HG03469 (cell line): Measurements from ENCODE around the gene GLCCI1.
"Not testable (repeated sequence)": the region's sequence is repeated elsewhere in the genome, so short reads cannot be mapped to it uniquely, and the experiment has no call there.

Experiments
- ATAC-seq: cut with Tn5 transposase; IDR thresholded peaks from one replicate; pipeline ENCODE4 v1.9.1; 2021; ENCODE audit warnings: mild to moderate bottlenecking, moderate library complexity, moderate number of reproducible peaks; ENCODE audit not compliant: unreplicated experiment

The GLCCI1 gene

DNA sequence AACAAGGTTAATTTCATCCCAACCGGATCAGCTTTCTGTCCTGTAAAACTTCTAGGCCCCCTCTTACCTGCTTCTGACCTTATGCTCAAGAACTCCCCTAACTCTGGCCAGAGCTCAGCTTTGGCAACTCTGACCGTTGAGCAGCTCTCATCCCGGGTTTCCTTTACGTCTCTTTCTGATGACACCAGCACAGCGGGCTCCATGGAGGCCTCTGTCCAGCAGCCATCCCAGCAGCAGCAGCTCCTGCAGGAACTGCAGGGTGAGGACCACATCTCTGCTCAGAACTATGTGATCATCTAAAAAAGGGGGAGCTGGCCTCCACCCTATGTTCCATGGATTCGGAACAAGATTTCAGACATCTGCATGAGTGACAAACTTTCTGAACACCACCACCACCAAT is 117.6 kb downstream of the GLCCI1 start:
- ATAC-seq: no peak

DNA sequence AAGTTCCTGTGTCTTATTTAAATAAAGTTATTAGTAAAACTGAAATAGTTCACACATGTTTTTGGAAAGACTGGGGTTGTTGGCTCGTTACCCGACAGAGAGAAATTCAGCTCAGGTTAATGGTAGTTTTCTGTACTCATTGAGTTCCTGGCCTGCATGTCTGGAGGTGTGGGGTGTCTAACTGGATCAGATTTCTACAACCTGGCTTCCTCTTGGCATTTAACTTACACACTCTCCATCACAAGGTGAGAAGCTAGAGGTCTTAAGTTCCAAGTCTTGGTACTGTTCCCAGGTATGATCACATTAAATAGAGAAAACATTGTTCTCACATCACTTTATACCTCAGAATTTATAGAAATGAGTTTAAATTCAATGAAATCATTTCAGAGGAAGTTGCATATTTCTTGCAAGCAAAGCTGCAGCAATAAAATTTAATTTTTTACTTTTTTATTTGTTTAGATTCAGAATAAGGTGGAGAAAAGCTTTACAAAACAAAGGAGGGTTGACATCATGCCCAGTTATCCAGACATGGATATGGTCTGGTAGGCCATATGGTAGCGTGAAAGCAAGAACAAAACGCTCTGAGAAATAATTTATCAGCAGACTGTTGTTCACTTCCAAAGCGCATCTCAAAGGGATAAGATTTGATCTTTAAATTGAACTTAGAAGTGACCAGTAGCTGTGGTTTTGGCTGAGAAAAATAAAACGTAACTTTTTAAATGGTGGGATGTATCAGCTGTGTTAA is 120.6 kb downstream of the GLCCI1 start:
- ATAC-seq: no peak

DNA sequence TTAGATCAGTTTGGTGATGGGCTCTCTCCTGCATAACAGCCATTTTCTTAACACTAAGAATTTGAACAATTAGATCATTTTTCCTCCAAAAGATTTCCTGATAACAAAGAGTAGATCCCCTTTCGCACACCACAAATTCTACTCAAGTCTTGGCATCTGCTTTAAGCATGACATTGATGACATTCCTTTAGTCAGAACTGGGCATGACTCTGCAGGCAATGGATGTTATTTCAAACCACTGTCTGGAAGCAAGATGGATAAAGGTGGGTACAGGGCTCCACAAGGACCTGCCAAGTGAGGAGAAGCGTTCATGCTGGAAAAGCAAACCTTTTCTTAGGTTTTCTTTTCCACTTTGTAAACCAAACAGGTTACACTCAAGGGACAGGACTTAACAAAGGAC is 123.5 kb downstream of the GLCCI1 start:
- no peak for ATAC-seq

DNA sequence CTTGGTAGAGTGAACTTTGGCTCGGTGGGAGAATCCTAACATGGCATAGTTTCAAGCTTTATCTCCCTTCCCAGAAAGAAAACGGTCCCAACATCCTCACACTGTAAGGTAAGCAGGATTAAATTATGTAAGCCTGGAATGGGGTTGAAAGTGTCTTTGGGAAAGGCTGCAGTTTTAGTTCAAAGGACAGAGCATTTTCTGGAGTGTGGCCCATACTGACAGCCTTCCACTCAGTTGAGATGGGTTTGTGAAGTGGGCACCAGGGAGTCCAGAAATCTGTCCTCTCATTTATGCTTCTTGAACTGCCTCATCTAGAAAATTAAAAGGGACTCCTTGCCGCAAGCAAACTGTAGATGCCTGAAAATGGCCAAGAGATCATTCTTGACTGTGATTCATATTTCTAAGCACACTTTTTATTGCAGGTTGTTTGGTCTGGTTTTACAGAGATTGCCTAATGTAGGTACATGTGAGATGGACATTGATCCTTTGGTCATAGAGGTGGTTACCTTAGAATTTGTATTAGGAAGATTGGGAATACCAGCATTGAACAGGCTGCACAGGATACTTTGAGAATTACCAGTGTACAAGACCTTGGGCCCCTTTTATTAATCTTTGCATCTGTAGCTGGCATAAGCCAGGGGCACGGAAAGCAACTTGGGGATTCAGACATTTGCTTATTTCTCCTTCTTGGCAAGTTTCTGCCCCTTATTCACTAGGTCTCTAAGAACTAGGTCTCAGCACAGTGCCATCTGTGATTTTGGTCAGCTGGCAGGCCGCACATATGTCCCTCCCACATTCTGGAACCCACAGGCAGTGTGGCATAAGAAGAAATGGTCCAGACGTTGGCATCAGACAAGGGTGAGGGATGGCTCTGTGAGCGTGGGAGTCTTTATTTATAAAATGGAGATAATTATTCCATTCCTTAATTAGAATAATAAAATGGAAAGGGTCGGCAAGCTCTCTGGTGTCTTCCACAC is 125.9 kb downstream of the GLCCI1 start:
- no peak for ATAC-seq

DNA sequence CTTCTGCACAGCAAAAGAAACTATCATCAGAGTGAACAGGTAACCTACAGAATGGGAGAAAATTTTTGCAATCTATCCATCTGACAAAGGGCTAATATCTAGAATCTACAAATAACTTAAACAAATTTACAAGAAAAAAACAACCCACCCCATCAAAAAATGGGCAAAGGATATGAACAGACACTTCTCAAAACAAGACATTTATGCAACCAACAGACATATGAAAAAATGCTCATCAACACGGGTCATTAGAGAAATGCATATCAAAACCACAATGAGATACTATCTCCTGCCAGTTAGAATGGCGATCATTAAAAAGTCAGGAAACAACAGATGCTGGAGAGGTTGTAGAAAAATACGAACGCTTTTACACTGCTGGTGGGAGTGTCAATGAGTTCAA is 132.7 kb downstream of the GLCCI1 start:
- not testable (repeated sequence) for ATAC-seq

DNA sequence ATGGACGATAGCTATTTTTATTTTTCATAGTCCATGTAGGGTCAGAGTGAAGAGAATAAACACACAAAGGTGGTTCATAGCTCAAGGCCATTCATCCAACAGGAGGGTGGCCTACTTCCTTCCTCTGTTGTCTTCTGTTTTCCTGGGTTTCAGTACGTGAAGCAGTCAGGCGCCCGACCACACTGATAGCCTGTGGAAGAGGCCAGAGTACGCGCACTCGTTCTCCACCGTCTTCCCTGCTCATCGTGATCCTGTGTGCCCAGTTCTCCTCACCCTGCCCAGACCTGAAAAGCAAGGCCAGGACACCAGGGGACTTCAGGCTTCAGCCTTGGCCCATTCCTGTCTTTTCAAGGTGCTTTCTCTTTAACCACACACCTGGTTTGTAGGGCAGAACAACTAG is 134.7 kb downstream of the GLCCI1 start:
- ATAC-seq: no peak

DNA sequence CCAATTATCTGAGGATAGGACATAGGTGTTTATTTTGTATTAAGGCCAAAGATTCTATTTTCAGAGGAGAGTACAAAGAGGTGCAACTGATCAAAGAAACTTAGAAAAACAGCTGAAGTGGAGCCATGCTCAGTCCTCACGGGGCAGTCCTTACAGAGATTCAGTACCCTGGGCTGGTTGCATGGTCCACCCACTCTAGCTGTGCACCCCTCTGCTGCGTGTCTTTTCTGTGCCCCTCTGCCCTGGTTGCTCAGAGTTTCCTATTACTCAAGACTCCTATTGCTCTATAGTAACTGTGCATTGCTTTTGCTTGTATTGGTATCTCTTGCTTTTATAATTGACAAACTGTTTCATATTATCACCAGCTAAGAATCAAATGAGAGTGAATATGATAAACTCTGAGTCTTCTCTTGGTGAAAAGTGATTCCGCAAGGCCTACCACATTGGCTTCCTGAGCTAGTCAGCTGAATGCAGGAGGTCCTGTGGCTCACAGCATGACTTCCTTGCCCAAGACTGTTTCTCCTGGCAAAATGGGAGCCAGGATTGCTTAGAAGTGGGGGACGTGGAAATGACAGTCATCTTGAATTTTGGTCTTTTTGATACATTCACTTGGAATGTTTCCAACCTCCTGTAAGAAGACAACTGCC is 137.0 kb downstream of the GLCCI1 start:
- ATAC-seq: no peak

DNA sequence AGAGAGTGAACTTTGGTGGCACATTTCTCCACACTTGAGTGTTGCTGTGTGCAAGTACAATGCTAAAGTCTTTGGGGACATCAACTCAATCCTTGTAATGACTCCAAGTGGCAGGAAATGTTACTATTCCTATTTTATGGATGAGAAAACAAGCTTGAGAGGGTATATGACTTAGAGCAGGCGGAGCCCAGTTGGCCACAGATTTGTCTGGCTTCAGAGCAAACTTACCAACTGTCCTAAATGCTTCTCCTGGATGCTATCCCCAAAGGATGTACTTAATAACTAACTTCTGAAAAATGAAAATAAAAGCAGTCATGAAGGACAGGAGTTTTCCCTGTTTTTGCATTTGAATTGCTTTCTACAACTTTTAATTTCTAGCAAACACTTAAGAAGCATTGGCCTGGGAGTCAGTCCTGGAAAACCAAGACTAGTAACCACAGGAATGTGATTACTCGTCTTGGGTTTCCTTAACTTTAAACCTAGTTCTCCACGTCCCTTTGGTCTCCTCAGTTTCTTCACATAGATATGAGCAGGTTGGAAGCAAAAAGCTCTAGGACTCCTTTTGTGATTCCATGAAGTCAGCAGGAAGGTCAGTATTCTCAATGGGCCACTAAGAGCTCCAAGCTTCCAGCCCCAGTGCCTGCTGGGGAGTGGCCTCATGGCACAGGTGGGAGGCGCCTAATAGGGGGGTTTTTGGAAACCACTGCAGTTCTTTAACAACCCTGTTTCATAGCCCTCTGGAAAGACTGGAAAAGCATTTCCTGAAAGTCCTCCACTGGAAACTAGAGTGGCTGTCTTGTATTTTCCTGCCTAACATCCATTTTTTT is 140.8 kb downstream of the GLCCI1 start:
- no peak for ATAC-seq

DNA sequence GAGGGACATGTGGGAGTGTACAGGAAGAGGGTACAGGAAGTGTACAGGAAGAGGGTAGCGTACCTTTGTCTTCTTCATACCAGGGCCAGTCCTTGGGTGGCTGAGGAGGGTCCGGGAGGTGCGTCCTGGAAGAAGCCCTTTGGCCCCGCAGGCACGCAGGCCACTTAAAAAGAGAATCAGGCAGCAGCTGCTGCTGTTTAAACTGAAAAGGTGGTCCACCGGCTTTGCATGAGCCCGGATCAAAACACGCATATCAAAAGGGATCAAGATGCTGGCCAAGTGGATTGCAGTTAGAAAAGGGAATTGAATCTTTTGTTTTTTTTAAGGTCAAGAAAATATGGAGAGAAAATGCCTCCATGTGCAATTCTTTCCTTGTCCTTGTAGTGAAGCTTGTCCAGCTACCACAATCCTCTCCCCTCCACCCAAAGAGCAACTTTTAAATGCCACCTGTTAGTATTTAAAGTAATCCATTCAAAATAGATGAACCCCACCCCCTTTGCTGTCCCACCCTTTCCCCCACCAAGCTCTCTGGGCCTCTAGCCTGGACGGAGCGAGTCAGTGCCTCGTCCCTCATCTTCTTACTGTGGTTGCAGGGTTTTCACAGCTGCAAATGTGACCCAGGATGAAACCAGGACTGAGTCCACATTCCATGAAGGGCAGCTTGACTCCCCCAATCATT is 142.8 kb downstream of the GLCCI1 start:
- no peak for ATAC-seq

DNA sequence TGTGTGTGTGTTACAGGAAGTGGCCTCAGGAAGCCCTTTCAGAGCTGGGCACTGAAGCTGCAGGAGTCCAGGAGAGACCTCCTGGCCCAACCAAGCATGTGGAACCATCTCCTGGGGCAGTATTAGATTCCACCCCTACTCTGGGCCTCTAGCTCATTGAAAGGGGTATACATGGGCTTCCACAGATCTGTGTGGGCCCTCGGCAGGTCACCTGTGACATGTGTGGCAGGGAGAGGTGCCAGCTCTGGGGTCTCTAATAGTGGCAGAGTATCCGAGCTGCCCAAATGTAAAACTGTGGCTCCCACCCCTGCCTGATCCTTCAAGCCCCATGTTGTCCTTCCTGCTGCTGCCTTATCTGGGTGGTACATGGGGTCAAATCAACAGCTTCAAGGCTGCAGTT is 144.1 kb downstream of the GLCCI1 start:
- ATAC-seq: no peak

DNA sequence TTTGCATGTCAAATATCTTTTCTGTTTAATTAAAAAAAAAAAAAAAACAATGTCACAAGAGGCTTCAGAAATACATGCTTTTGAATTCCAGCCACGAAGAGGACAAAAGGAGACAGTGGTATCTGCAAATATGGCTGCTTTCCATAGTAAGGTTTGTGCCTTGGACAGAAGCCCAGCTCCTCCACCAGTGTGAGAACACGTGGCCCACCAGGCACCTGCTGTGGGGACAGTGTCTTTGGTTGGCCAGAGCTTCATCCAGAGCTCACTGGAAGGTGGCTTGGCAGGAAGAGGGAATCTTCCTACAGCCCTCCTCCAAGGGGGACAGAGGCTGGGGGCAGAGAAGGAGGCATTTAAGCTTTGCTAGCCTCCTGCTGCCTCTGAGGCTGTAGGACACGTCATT is 144.6 kb downstream of the GLCCI1 start:
- ATAC-seq: no peak

DNA sequence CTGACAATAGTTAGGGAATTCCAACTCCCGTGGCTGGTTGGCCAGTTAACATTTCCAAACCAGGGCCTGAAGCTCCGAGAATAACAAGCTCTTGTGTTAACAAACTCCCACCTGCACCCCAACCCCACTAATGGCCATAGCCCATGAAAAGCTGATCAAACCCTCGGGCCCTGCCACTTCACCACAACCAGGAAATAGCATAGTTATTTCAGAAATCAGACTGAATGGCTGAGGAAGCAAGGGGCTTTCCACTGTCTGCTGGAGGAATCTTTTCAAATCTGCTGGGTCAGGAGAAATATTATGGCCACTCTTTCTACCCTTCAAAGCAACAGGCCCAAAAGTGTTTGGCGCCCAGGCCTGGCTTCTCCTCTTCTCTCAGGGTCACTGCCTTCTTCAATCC is 145.6 kb downstream of the GLCCI1 start:
- no peak for ATAC-seq

DNA sequence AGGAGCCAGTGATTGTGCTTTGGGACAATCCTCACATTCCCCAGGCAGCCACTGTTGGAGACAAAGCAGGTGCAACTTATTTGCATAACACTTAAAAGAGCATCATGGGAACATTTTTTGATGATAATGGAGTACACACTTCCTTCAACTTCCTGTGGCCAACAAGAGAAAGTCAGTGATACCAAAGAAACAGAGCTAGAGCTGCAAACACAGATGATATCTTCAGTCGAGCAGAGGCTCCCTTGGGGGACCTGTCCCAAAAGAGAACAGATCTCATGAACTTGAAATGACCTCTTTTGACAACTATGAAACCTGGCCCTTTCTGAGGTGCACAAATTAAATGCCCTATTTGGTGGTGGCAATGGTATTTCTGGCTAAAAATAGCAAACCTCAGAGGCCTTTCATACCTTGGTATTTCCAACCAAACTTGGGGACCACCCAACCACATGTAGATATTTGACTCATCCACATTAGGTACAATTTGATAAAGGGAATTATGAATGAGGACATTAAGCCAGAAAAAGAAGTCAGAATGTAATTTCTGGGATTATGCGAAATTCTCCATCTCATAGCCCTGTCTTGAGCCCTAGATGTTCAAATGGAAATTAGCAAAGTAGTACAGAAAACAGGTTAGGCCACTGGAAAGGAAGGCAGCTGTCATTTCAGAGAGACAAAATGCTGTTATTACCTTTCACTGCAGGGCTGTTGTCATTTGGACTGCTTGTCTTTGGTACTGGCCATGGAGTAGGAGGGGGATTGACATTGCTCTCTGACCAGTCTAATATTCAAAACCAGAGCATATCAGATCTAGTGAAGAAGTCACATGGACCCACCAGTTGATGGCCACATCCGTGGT is 147.2 kb downstream of the GLCCI1 start:
- peak; percentile 87 for ATAC-seq

DNA sequence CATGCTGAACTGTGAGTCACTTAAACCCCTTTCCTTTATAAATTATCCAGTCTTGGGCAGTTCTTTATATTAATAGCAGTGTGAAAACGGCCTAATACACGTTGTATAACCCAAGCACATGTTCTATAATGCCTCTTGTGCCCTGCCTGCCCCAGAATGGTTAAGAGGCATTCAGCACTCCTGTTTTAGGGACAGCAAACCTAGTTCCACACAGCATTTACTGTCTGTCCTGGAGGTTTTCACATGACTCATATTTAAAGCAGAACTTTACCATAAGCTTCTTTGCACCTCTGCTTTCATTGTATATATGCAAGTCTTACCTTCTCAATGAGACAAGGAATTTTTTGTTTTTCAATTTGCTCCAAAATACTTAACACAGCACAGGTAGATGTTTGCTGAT is 148.6 kb downstream of the GLCCI1 start:
- peak; percentile 23 for ATAC-seq

DNA sequence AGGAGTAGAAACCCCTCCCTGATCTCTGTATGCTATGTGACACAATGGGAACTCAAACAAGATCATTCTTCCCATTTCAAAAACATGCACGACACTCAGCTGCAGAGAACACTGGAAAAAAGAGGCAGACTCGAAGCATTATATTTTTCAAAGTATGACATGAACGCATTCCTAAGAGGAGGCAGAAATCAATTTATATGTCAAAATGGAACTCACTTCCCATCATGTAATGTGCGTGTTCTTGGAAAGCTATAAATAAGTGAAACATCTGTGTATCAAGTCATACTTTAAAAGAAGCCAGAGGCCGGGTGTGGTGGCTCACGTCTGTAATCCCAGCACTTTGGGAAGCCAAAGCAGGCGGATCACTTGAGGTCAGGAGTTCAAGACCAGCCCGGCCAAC is 150.7 kb downstream of the GLCCI1 start:
- ATAC-seq: no peak

DNA sequence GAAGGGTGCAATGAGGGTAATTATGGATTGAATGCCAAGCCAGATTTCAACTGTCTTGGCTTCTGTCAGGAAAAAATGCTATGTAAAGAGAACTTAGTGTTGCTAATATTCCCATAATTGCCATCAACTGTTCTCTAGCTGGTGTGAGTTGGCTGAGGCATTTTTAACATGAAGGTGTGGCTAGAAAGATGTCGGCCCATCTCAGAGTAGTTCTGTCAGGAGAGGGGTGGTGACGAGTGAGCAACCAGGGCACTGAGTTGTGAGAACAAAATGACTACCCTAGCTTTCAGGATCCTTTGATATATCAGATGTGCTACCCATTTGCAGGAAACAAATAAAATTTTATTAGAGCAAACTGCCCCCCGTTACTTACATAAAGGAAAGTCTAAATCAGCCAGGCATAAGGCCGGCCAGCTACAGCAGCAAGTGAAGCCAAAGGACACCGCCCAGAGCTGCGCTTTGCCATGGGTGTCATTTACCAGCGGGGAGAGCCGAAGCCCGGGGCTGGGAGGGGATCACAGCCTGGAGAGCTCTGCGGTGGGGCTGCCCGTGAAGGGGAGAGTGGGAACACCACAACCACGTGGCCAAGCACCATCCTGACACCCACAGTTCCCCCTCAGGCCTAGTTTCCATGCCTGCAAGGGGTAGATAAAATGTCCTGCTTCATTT is 151.9 kb downstream of the GLCCI1 start:
- no peak for ATAC-seq

DNA sequence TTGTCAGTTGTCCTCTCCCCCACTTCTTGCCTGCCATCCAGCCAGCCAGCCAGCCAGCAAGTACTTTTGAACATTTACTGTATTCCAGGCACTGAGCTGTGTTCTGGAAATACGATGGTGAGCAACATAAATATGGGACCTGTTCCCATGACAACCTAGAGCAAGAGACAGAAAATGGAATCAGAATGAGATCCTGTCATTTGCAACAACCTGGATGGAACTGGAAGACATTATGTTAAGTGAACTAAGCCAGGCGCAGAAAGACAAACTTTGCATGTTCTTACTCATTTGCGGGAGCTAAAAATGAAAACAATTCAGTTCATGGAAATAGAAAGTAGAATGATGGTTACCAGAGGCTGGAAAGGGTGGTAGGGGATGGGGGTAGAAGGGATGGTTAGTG is 152.6 kb downstream of the GLCCI1 start:
- ATAC-seq: no peak

DNA sequence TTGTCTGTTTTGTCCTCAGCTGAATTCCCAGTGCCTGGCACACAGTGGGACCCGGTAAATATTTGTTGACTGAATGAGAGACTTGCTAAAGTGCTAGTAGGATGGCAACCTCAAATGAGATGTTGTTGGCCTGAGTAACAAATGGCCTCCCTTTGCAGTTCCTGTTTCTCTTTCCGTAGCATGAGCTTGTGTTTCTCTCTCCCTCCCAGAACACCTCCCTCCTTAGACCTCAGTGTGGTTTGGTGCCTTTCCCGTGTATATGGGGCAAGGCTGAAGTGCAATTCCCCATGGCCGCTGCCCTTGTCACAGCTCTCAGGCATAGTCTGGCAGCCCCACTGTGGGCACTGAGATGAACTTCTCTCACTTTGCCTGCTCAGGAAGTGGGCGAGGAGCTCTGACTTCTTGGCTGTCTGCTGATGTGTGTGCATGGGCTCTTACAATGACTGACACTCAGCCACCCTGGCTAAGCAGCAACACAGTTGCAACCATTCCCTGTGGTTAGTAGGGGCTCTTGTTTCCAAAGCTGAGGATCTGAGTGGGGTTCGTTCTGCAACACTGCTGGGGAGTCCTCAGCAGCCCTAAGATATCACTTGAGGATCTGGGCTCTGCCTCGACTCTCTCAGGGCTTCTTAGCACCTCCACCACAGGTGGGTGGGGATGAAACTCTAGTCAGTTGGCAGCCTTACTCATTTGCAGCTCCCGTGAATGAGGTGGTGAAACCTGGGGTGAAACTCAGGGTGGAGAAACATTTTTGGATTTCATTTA is 157.3 kb downstream of the GLCCI1 start:
- peak; percentile 67 for ATAC-seq
